ENCODE results near the gene MYH3. TPM values are rescaled to one million over a fixed set of nuclear protein-coding genes. Genes with fewer than 3 reads are reported as not detected.

The MYH3 gene
- total RNA-seq, 1 donor from 2014 or later = 2.8 TPM

- no peaks in the 10 kb centered on the region for H3K9me3 ChIP-seq
- H3K27me3 ChIP-seq = no peaks in the 10 kb centered on the region
- DNase-seq (no peak), ATAC-seq (no peak)
- H3K4me3 ChIP-seq = no peak overlapping the region
- no peaks in the 10 kb centered on the region for H3K36me3 ChIP-seq
- no peak for TF ChIP-seq CTCF (IDR thresholded peaks at IDR 0.05)
- H3K4me1 ChIP-seq = no peaks in the 10 kb centered on the region
- intact Hi-C loops (cut with DNase I) = no loop called here
- H3K27ac ChIP-seq = no peak overlapping the region
Observed at GRCh38 chr17:10661437-10661836, 4.3 kb upstream of the MYH3 start.

GRCh38 chr17:10657879-10658278, 770 bp upstream of the MYH3 start:
- TF ChIP-seq CTCF (IDR thresholded peaks at IDR 0.05) = no peak
- DNase-seq = no peak
- intact Hi-C loops (cut with DNase I) = no loop called here

GRCh38 chr17:10653987-10654386, 3.1 kb downstream of the MYH3 start:
- no peak for DNase-seq

More at GRCh38 chr17:10657879-10658278, 770 bp upstream of the MYH3 start:
- Histone ChIP-seq H3K36me3 (no peaks in the 10 kb centered on the region), H3K27me3 (no peaks in the 10 kb centered on the region), H3K27ac (no peak overlapping the region), H3K4me3 (no peak overlapping the region), H3K9me3 (no peaks in the 10 kb centered on the region), H3K4me1 (no peaks in the 10 kb centered on the region)
- no peak for ATAC-seq

GRCh38 chr17:10652984-10653659, 4.0 kb downstream of the MYH3 start:
- no peak for TF ChIP-seq CTCF (IDR thresholded peaks at IDR 0.05)
- ATAC-seq (peak; percentile 80), DNase-seq (no peak)
- Histone ChIP-seq H3K4me3 (no peak overlapping the region), H3K4me1 (no peaks in the 10 kb centered on the region), H3K27ac (no peak overlapping the region), H3K9me3 (no peaks in the 10 kb centered on the region), H3K36me3 (no peaks in the 10 kb centered on the region), H3K27me3 (no peaks in the 10 kb centered on the region)
- intact Hi-C loops (cut with DNase I) = no loop called here

More at GRCh38 chr17:10653987-10654386, 3.1 kb downstream of the MYH3 start:
- intact Hi-C loops (cut with DNase I) = no loop called here
- Histone ChIP-seq H3K27ac (no peak overlapping the region), H3K4me1 (no peaks in the 10 kb centered on the region), H3K36me3 (no peaks in the 10 kb centered on the region), H3K27me3 (no peaks in the 10 kb centered on the region), H3K9me3 (no peaks in the 10 kb centered on the region), H3K4me3 (no peak overlapping the region)
- ATAC-seq = no peak
- TF ChIP-seq CTCF (IDR thresholded peaks at IDR 0.05) = no peak

- Histone ChIP-seq H3K4me3 (no peak overlapping the region), H3K27me3 (no peaks in the 10 kb centered on the region), H3K9me3 (no peaks in the 10 kb centered on the region), H3K4me1 (no peaks in the 10 kb centered on the region), H3K27ac (no peak overlapping the region), H3K36me3 (no peaks in the 10 kb centered on the region)
- intact Hi-C loops (cut with DNase I) = no loop called here
- no peak for TF ChIP-seq CTCF (IDR thresholded peaks at IDR 0.05)
- no peak for ATAC-seq
- DNase-seq = no peak
Observed at GRCh38 chr17:10651927-10652326, 5.2 kb downstream of the MYH3 start.

All from upper lobe of right lung (tissue), 1 donor.